Measurements from ENCODE around the gene TPPP.

DNA sequence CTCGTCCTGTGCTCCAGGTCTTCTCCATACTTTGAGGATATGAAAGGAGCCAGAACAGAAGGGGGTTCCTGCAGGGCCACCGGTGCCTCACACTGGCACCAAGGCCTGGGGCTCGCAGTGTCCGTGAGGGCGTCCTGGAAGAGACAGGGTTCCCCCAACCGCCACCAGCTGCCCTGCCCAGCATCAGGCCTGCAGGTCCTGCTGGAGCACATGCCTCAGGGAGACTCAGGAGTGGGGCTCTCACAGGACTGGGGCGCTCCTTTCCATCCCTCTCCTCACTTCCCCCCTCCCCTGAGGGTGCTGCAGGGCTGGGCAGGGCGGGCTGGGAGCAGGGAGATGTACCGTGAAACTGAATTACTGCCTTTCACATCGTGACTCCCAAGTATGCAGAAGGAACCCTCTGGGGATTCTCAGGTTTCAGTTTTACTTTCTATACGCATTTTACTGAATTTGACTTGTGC lies 49.3 kb downstream of the TPPP start:
- no peak for TF ChIP-seq RFX5 (IDR thresholded peaks at IDR 0.05)
- TF ChIP-seq, protein P1, sequence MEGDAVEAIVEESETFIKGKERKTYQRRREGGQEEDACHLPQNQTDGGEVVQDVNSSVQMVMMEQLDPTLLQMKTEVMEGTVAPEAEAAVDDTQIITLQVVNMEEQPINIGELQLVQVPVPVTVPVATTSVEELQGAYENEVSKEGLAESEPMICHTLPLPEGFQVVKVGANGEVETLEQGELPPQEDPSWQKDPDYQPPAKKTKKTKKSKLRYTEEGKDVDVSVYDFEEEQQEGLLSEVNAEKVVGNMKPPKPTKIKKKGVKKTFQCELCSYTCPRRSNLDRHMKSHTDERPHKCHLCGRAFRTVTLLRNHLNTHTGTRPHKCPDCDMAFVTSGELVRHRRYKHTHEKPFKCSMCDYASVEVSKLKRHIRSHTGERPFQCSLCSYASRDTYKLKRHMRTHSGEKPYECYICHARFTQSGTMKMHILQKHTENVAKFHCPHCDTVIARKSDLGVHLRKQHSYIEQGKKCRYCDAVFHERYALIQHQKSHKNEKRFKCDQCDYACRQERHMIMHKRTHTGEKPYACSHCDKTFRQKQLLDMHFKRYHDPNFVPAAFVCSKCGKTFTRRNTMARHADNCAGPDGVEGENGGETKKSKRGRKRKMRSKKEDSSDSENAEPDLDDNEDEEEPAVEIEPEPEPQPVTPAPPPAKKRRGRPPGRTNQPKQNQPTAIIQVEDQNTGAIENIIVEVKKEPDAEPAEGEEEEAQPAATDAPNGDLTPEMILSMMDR (IDR thresholded peaks at IDR 0.05) = no peak
- TF ChIP-seq, protein P2, sequence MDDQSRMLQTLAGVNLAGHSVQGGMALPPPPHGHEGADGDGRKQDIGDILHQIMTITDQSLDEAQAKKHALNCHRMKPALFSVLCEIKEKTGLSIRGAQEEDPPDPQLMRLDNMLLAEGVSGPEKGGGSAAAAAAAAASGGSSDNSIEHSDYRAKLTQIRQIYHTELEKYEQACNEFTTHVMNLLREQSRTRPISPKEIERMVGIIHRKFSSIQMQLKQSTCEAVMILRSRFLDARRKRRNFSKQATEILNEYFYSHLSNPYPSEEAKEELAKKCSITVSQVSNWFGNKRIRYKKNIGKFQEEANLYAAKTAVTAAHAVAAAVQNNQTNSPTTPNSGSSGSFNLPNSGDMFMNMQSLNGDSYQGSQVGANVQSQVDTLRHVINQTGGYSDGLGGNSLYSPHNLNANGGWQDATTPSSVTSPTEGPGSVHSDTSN (IDR thresholded peaks at IDR 0.05) = no peak
- no peak for TF ChIP-seq HDAC2 (IDR thresholded peaks at IDR 0.05)
- TF ChIP-seq POLR2A (IDR thresholded peaks at IDR 0.05; ENCODE audit: low read length) = no peak
- no peak for TF ChIP-seq FOSL2 (IDR thresholded peaks at IDR 0.05)
- no peak for TF ChIP-seq FOSL2 (CRISPR knock-in tag; IDR thresholded peaks at IDR 0.05)
- TF ChIP-seq JUNB (IDR thresholded peaks at IDR 0.05) = no peak
- TF ChIP-seq, protein P3, sequence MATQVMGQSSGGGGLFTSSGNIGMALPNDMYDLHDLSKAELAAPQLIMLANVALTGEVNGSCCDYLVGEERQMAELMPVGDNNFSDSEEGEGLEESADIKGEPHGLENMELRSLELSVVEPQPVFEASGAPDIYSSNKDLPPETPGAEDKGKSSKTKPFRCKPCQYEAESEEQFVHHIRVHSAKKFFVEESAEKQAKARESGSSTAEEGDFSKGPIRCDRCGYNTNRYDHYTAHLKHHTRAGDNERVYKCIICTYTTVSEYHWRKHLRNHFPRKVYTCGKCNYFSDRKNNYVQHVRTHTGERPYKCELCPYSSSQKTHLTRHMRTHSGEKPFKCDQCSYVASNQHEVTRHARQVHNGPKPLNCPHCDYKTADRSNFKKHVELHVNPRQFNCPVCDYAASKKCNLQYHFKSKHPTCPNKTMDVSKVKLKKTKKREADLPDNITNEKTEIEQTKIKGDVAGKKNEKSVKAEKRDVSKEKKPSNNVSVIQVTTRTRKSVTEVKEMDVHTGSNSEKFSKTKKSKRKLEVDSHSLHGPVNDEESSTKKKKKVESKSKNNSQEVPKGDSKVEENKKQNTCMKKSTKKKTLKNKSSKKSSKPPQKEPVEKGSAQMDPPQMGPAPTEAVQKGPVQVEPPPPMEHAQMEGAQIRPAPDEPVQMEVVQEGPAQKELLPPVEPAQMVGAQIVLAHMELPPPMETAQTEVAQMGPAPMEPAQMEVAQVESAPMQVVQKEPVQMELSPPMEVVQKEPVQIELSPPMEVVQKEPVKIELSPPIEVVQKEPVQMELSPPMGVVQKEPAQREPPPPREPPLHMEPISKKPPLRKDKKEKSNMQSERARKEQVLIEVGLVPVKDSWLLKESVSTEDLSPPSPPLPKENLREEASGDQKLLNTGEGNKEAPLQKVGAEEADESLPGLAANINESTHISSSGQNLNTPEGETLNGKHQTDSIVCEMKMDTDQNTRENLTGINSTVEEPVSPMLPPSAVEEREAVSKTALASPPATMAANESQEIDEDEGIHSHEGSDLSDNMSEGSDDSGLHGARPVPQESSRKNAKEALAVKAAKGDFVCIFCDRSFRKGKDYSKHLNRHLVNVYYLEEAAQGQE (IDR thresholded peaks at IDR 0.05) = no peak
- TF ChIP-seq POLR2AphosphoS2 (conservative IDR thresholded peaks at IDR 0.05; ENCODE audit: low read length) = no peak
- no peak for TF ChIP-seq ZNF302 (CRISPR knock-in tag; IDR thresholded peaks at IDR 0.05)
